NCI-H1105 (cell line): Measurements from ENCODE around the gene TENM4.
A peak's percentile ranks its signal among the peaks of the same experiment; 100 is the strongest.

ENCODE experiments used
- DNase-seq: peaks from one replicate; lab custom pipeline; 2025; lab: John Stamatoyannopoulos, UW

TENM4 gene

DNA sequence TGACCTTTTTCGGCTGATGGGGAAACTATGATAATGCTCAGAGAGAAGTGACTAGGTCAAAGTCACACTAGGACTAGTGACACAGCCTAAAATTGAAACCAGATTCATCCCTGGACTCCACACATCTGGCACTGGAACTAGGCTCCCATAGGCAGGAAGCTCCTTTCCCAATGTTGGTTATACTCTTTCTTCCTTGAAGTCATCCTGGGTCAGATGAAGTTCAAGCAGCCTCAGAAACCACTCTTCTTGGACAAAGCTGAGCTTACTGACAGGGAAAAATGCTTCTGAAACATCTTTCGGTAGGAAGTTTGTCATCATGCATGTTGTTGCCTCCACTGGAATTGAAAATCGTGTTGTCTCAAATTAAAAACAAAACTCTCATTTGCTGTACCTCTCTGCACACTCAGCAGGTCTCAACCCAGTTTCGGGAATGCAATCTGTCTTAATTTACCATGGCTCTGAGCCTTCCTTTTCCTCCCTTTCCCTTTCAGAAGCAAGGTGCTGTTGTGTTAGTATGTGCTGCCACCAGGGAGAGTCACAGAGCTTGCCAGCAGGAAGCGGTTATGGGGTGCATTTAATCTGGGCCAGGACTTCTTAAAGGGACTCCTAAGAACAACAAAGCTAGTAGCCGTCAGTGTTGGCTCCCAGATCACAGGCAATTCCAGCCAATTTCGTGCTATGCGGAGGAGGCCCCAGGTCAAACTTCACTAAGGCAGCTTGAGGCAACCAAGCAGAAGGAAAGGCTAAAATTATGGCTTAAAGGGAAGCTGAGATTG is 384.8 kb downstream of the TENM4 start:
- no peak for DNase-seq

DNA sequence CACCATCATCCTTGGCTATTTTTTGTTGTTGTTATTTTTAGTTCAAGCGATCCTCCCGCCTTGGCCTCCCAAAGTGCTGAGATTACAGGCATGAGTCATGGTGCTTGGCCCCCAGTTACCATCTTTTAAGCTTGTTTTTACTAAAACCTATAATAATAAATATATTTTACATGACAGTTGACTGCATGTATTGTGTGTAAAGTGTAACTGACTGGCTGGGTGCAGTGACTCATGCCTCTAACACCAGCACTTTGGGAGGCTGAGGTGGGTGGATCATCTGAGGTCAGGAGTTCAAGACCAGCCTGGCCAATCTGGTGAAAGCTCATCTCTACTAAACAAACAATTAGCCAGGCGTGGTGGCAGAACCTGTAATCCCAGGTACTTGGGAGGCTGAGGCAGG is 386.2 kb downstream of the TENM4 start:
- DNase-seq: no peak

DNA sequence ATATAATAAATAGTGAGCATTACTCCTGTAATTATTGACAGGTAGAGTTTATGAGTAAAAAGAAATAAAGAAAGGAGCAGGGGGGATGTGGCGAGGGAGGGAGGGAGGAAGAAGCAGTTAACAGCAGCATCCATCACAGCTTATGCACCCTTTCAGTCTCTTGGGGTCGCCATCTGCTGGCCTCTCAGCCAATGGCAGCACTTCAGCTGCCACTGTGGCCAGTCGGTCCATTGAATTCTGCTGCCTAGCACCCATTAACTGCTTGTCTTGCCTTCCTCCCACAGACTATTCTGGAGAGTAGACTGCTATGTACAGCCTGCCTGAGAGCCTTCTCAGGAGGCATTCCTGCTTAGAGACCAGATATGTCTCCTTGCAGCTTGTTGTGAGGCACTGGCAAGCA is 388.3 kb downstream of the TENM4 start:
- DNase-seq: peak; percentile 21

- DNase-seq: no peak
Observed at GRCh38 chr11:79050786-79051185, 390.0 kb downstream of the TENM4 start.

DNA sequence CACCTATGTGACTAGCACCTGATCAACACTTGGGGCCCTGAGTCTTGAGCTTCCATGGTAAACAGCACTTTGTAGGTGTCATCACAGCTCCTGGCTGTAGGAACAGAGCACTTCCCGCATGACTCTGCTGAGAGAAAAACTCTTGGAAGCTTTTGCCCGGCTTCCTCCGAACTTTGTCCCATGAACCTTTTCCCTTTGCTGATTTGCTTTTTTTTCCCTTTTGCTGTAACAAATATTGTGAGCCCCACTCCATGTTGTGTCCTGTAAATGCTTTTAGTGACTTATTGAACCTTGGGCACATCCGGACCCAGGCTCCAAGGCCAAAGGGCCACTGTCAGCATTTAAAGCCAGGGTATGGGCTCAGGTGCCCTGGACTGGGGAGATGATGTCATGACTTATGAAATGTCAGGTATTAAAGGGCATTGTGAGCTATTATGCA is 391.1 kb downstream of the TENM4 start:
- DNase-seq: no peak

DNA sequence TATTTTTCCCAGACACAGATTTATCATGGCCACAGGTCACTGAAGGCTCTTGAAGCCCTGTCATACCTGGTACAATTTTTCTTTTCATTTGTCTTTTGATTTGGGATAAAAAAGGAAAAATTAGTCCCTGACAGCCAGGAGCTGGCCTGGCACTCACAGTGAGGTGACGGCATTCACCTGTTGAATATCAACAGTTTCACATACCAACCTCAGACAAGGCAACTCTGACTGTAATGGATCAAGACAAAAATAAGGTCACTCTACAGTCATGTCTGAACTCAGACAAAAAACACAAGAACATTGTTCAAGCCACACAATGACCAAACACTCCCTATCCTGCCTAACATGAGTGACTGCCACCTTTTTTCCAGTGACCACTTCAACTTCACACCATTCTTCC is 392.9 kb downstream of the TENM4 start:
- no peak for DNase-seq

DNA sequence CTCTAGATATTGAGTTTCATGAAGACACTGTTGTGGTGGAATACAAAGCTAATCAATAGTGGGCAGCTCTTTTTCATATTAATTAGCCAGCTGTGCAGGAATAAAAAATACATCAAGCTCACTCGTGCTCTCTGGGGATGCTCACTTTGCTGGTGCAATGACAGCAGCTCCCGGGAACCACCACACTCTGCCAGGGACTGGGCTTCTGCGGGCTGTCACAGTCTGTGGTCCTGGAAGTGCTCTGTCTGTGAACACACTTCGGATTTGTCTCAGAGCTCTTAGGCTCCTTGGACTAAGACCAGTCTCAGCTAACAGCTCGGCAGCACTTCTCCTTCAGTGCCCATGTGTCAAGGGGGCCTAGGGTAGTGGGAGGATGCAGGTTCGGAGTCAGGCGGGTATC is 393.5 kb downstream of the TENM4 start:
- DNase-seq: no peak

DNA sequence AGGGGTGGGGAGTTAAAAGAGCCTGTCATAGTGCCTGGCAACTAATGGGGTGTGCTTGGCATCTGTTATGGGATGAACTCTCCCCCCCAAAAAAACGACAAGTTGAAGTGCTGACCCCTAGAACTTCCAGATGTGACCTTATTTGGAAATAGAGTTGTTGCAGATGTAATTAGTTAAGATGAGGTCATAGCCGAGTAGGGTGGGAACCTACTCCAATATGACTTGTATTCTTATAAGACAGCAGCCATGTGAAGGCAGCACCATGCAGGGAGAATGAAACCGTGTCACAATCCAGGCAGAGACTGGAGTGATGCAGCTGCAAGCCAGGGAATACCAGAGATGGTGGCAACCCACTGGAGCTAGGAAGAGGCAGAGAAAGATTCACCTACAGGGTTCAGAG is 394.5 kb downstream of the TENM4 start:
- DNase-seq: no peak

DNA sequence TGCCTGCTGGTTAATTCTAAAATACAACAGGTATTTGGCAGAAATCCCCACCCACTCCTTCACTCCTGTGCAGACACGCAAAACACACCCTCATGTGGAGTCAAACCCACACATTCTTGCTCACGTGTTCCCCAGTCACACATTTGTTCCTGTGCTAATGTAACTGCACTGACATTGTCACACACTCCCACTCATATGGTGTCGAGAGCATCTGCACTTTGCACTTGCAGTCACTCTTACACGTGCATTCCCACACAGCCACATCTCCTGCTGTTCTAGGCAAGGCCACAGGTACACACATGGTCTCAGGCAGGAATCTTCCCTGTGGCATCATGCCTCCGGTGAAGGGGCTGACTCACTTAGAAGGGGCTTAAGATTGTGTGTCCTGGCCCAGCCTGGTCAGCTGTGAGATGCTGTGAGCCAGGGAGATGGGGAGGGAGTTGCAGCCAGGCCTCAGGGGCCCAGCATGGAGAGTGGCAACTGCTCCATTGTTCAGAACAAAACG is 395.0 kb downstream of the TENM4 start:
- DNase-seq: no peak

DNA sequence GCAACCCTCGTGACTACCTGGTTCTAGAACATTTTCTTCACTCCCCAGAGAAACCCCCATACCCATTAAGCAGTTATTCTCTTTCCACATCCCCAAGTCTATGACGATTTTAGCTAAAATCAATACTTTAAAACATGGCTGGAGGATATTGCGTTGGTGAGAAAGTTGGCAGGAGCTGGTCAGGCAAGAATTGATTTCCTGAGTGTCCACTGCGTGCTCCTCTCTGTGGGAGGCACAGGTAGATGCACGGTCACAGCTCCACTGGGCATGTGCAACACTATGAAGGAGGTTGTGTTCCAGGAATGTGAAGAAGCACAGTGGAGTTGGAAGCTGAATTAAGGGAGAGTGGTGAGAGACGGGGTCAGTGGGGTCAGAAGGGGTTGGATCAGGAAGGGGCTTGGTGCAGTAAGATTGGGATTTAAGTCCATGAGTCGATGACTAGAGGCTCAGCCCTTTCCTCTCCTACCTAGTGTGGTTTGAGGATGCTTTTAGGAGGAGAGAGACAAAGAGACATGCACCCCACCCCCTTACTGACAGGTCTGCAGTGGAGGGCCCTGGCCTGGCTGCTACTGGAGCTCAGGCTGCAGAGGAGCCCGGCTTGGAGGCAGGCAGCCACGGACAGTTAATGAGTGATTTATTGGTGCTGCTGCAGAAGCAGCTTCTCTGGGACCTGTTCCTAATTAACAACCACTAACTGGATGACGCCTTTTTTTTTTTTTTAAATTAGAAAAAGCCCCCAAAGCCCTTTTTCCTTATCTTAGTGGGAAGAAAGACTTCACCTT is 395.6 kb downstream of the TENM4 start:
- no peak for DNase-seq

GRCh38 chr11:79044201-79044600 is 396.6 kb downstream of the TENM4 start:
- no peak for DNase-seq

GRCh38 chr11:79043726-79044125 is 397.1 kb downstream of the TENM4 start:
- DNase-seq: no peak

GRCh38 chr11:79042824-79043223 is 398.0 kb downstream of the TENM4 start:
- no peak for DNase-seq

- DNase-seq: no peak
Observed at GRCh38 chr11:79040348-79040747, 400.5 kb downstream of the TENM4 start.

- no peak for DNase-seq
Observed at GRCh38 chr11:79039122-79039521, 401.7 kb downstream of the TENM4 start.

DNA sequence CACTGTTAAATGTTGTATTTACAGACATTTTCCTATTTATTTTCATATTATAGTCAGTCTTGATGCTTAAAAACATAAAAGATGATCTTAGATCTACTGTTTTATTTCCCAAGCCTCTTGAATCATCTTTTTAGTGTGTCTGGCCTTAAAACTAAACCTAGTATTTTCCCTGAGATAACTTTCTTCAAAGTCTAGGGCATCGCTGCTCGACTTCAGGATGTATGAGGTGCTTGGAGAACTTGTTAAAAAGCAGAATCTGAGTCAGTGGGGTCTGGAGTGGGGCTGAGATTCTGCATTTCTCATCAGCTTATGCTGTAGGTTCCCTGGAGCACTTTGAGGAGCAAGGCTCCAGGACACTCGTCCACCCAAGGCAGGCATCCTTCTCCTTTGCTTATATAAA is 404.9 kb downstream of the TENM4 start:
- no peak for DNase-seq

GRCh38 chr11:79033833-79034232 is 407.0 kb downstream of the TENM4 start:
- no peak for DNase-seq

DNA sequence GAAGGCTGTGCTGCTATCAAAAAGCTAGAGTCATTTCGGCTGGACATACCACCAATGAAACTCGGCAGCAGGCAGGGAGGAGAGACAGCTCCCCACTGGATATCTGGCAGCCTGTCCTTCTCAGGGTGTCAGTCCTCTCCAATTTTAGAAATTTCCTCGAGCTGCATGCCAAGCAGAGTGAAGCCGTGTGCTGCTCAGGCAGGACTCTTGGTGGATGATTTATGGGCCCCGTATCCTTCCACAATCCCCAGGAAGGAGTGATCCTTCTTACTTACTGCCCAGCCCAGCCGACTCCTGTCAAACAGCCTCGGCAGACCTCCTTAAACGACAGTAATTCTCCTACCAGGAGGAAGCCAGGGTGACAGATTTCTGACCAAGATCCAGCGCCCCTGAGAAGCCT is 410.4 kb downstream of the TENM4 start:
- DNase-seq: no peak

- no peak for DNase-seq
Observed at GRCh38 chr11:79028225-79028624, 412.6 kb downstream of the TENM4 start.

DNA sequence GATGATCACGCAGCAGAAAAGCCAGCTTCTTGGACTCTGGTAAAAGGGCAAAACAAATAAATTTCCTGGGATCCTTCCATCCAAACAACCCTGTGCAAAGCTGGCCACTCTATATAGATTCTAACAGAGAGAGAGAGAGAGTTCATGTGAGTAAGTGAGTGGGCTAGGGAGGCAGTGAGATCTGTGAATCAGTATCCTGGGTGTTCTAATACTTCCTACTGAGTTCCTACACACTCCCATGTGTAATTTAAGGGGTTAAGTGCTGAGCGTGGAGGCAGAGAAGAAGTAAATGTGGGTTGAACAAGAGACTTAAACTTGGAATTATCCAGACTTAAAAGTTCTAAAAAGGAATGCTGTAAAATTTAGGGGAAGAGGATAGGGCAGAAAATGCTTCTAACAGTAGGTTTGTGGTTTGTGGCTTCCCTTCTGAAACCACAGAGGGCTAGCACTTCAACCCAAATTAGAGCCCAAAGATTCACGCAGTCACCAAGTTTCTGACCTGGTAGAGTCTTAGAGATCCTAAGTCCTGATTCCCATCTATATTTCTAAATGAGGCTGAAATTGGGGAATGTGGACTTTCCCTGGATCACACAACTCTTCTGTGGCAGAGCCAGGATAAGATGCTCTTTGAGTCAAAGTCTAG is 413.9 kb downstream of the TENM4 start:
- DNase-seq: no peak

DNA sequence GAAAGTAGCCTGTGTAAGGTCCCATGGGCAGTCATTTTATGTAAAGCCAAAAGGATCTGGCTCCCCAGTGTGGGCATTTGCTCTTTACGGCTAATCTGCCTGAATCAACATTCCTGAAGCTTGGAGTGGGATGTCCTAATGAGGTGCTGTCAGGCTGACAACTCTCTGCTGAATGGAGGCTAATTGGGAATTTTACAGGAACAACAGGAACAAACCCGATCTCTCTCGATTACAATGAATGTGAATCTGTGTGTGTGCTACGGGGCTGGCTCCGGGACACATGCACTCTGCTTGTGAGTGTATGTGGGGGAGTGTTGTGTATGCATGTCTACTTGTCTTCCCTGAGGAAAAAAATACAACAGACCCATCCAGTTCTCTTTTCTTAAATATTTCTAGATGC is 415.2 kb downstream of the TENM4 start:
- no peak for DNase-seq

- DNase-seq: no peak
Observed at GRCh38 chr11:79025097-79025496, 415.7 kb downstream of the TENM4 start.

GRCh38 chr11:79022265-79022664 is 418.6 kb downstream of the TENM4 start:
- no peak for DNase-seq
